ENCODE measurements around the gene PHAF1. TPM values are rescaled to one million over a fixed set of nuclear protein-coding genes. Genes with fewer than 3 reads are reported as not detected.

The PHAF1 gene
- total RNA-seq, 2 experiments from 2014 or later, result 7.8 to 8.4 TPM

DNA sequence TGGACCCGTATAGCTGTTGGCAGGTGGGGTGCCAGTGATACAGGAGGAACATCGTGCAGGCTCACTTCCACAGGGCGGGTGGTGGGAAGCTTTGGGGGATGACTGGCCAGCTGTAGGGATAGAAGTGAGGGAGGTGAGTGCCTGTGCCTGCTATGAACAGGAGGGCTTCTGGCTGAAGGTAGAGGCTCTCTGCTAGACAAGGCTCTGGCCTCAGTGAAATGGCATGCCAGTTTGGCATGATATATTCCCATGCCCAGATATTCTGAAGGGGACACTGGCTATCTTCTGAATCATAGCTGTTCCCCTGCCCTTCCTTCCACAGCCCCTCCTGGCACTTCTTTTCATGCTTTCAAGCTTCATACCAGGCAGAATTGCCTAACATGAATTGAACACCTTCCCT, 19.1 kb downstream of the PHAF1 start:
- intact Hi-C loops (cut with micrococcal nuclease), result no loop called here
- CTCF ChIA-PET, result interaction anchor here (0.6 to 1.1 kb wide), 3 partner anchors 27 to 177 kb away, joined by 3 to 6 read pairs (median 3); no protein-coding TSS in a partner anchor
- Mint-ChIP-seq H3K4me3 (no peak overlapping the region), H3K36me3 (ENCODE audit: low read depth) (peaks cover 34% of the 10 kb centered on the region), H3K27me3 (ENCODE audit: low read depth) (no peaks in the 10 kb centered on the region), H3K4me1 (ENCODE audit: low read depth) (no peaks in the 10 kb centered on the region), H3K9me3 (no peaks in the 10 kb centered on the region), H3K27ac (no peak overlapping the region)
- no peak for DNase-seq

DNA sequence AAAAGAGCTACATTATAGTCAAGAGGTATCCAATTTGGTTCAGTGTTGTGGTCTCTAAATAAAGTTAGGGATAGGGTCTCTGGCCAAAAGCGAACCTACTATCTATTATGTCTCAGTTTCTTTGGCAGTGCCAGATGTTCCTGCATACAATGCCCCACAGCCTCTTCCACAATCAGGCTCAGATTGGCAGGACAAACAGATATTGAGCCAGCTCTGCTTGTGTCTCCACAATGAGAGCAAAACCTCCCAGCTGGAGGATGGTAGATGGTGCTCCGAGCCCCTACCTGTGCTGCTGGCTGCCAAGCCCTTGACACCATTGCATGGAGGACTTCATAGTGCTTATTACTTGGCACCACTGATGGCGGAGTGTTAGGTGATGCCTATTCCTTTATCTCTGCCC, 19.7 kb downstream of the PHAF1 start:
- Mint-ChIP-seq H3K4me1 (ENCODE audit: low read depth) (no peaks in the 10 kb centered on the region), H3K4me3 (no peak overlapping the region), H3K27me3 (ENCODE audit: low read depth) (no peaks in the 10 kb centered on the region), H3K27ac (no peak overlapping the region), H3K36me3 (ENCODE audit: low read depth) (peaks cover 33% of the 10 kb centered on the region), H3K9me3 (no peaks in the 10 kb centered on the region)
- CTCF ChIA-PET, result interaction anchor here (0.6 to 1.6 kb wide), 3 partner anchors 25 to 177 kb away, joined by 3 to 4 read pairs (median 3); no protein-coding TSS in a partner anchor
- intact Hi-C loops (cut with micrococcal nuclease), result no loop called here
- no peak for DNase-seq

- Mint-ChIP-seq H3K27ac (no peak overlapping the region), H3K36me3 (ENCODE audit: low read depth) (peaks cover 46% of the 10 kb centered on the region), H3K9me3 (no peaks in the 10 kb centered on the region), H3K4me3 (no peak overlapping the region), H3K4me1 (ENCODE audit: low read depth) (no peaks in the 10 kb centered on the region), H3K27me3 (ENCODE audit: low read depth) (no peaks in the 10 kb centered on the region)
- DNase-seq, result no peak
- CTCF ChIA-PET, result interaction anchor here (0.6 to 2.3 kb wide), 4 partner anchors 18 to 114 kb away, joined by 3 to 11 read pairs (median 3); no protein-coding TSS in a partner anchor
- intact Hi-C loops (cut with micrococcal nuclease), result no loop called here
Observed at GRCh38 chr16:67137605-67138004, 27.9 kb downstream of the PHAF1 start.

DNA sequence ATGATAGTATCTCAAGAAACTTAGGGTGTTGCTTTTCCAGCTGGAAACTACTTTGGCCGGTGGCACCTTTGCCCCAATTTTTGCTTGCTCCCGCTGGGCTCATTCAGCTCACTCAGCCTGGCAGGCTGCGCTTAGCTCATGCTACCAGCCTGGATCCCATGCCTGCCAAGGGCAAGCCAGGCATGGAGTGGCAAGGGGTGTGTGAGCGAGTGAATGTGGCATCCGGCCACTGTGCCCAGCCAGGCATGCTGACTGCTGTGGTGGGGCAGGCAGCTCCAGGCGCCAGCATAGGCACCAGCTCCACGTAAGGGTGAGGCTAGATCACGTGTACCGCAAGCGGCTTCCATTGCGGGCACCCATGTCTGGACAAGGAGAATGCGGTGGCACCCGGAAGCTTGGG, 31.6 kb downstream of the PHAF1 start:
- Mint-ChIP-seq H3K36me3 (ENCODE audit: low read depth) (peaks cover 59% of the 10 kb centered on the region), H3K4me1 (ENCODE audit: low read depth) (no peaks in the 10 kb centered on the region), H3K27me3 (ENCODE audit: low read depth) (no peaks in the 10 kb centered on the region), H3K27ac (no peak overlapping the region), H3K9me3 (no peaks in the 10 kb centered on the region), H3K4me3 (no peak overlapping the region)
- CTCF ChIA-PET, result interaction anchor here (1.2 to 1.7 kb wide), 5 partner anchors 44 to 213 kb away, joined by 3 to 8 read pairs (median 3); partner anchors contain the start of gene CES3
- no peak for DNase-seq
- intact Hi-C loops (cut with micrococcal nuclease), result no loop called here

GRCh38 chr16:67142342-67142741, 32.6 kb downstream of the PHAF1 start:
- CTCF ChIA-PET, result interaction anchor here (1.2 kb wide), 2 partner anchors 89 to 182 kb away, joined by 3 read pairs; partner anchors contain the start of gene CES3
- intact Hi-C loops (cut with micrococcal nuclease), result no loop called here
- Mint-ChIP-seq H3K36me3 (ENCODE audit: low read depth) (peaks cover 64% of the 10 kb centered on the region), H3K4me1 (ENCODE audit: low read depth) (no peaks in the 10 kb centered on the region), H3K27ac (no peak overlapping the region), H3K27me3 (ENCODE audit: low read depth) (no peaks in the 10 kb centered on the region), H3K9me3 (no peaks in the 10 kb centered on the region), H3K4me3 (no peak overlapping the region)
- no peak for DNase-seq

DNA sequence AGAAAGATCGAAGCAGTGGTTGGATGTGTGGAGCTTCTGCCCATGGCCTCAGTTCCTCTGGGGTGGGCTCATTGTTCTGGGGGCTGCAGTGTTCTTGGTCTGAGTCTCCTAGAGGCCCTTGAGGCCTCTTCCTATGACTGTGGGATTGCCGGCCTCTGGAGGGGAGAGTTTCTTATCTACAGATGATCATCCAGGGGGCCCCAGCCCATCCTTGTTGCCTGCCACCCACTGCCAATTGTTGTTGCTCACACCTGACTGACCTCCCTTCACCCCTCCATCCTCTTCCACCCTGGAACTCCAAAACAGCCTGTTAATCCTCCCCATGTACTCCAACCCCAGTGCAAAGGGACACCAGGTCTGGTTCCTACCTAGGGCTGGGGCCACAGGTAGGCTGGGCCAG, 35.2 kb downstream of the PHAF1 start:
- no peaks in the 10 kb centered on the region for H3K9me3 Mint-ChIP-seq
- CTCF ChIA-PET, result no interaction called here

GRCh38 chr16:67145746-67146145, 36.0 kb downstream of the PHAF1 start:
- Mint-ChIP-seq H3K36me3 (ENCODE audit: low read depth) (peaks cover 63% of the 10 kb centered on the region), H3K9me3 (no peaks in the 10 kb centered on the region), H3K4me3 (no peak overlapping the region), H3K4me1 (ENCODE audit: low read depth) (no peaks in the 10 kb centered on the region), H3K27me3 (ENCODE audit: low read depth) (no peaks in the 10 kb centered on the region), H3K27ac (no peak overlapping the region)
- intact Hi-C loops (cut with micrococcal nuclease), result no loop called here
- CTCF ChIA-PET, result interaction anchor here (0.9 to 1.3 kb wide), 2 partner anchors 10 to 198 kb away, joined by 5 read pairs; no protein-coding TSS in a partner anchor
- DNase-seq, result no peak

More for the DNA sequence above, 35.2 kb downstream of the PHAF1 start:
- H3K4me3 Mint-ChIP-seq, result no peak overlapping the region
- intact Hi-C loops (cut with micrococcal nuclease), result no loop called here
- no peak overlapping the region for H3K27ac Mint-ChIP-seq
- DNase-seq, result no peak
- peaks cover 70% of the 10 kb centered on the region for H3K36me3 Mint-ChIP-seq (ENCODE audit: low read depth)
- H3K27me3 Mint-ChIP-seq (ENCODE audit: low read depth), result no peaks in the 10 kb centered on the region
- H3K4me1 Mint-ChIP-seq (ENCODE audit: low read depth), result no peaks in the 10 kb centered on the region

DNA sequence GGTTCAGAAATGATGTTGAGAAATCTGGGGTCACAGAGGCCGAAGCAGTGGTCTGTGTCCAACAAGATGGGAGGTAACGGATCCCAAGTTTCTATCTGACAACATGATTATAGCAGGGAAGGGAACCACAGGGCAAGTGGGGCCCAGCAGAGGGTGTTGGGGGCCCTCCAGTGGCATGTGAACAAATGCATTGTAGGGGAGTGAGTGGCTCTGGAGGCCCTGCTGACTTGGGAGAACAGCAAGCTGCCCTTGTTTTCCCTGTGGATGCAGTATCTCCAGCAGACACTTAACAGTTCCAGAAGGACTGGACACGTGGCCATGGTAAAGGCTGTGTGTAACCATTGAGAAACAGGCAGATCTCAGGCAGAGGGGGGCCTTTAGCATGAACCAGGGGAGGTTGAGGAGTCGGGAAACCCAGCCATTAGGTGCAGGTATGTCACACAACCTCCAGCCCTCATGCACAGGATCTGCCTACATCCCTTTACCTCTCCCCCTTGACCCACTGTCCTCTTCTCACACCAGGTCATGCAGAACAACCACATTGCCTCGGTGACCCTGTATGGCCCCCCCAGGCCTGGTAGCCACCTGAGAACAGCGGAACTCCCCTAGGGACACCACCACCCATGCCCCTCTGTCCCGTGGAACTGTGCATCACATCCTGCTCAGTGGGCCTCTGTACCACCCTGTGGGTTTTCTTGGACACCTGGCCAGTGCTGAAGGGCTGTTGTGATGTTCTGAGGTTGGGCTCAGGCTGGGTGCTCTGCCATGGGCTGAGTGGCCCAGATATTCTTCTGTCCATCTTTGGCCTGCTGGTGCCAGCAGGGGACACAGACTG, 37.0 kb downstream of the PHAF1 start:
- Mint-ChIP-seq H3K27me3 (ENCODE audit: low read depth) (peaks cover 2% of the 10 kb centered on the region), H3K9me3 (no peaks in the 10 kb centered on the region), H3K36me3 (ENCODE audit: low read depth) (peaks cover 55% of the 10 kb centered on the region), H3K27ac (no peak overlapping the region), H3K4me3 (no peak overlapping the region), H3K4me1 (ENCODE audit: low read depth) (peaks cover 5% of the 10 kb centered on the region)
- intact Hi-C loops (cut with micrococcal nuclease), result no loop called here
- CTCF ChIA-PET, result interaction anchor here (1.3 kb wide), 1 partner anchor 9 kb away, joined by 5 read pairs; no protein-coding TSS in a partner anchor
- DNase-seq, result no peak

GRCh38 chr16:67147437-67148140, 37.8 kb downstream of the PHAF1 start:
- CTCF ChIA-PET, result no interaction called here
- peaks cover 5% of the 10 kb centered on the region for H3K4me1 Mint-ChIP-seq (ENCODE audit: low read depth)
- no peak overlapping the region for H3K4me3 Mint-ChIP-seq
- DNase-seq, result no peak
- intact Hi-C loops (cut with micrococcal nuclease), result no loop called here
- peaks cover 3% of the 10 kb centered on the region for H3K27me3 Mint-ChIP-seq (ENCODE audit: low read depth)
- no peaks in the 10 kb centered on the region for H3K9me3 Mint-ChIP-seq
- H3K36me3 Mint-ChIP-seq (ENCODE audit: low read depth), result peaks cover 51% of the 10 kb centered on the region
- no peak overlapping the region for H3K27ac Mint-ChIP-seq

GRCh38 chr16:67148221-67148620, 38.5 kb downstream of the PHAF1 start:
- CTCF ChIA-PET, result no interaction called here
- H3K4me3 Mint-ChIP-seq, result no peak overlapping the region
- H3K4me1 Mint-ChIP-seq (ENCODE audit: low read depth), result peaks cover 8% of the 10 kb centered on the region
- no peak for DNase-seq
- peaks cover 6% of the 10 kb centered on the region for H3K27me3 Mint-ChIP-seq (ENCODE audit: low read depth)
- no peaks in the 10 kb centered on the region for H3K9me3 Mint-ChIP-seq
- intact Hi-C loops (cut with micrococcal nuclease), result no loop called here
- peaks cover 47% of the 10 kb centered on the region for H3K36me3 Mint-ChIP-seq (ENCODE audit: low read depth)
- H3K27ac Mint-ChIP-seq, result no peak overlapping the region

DNA sequence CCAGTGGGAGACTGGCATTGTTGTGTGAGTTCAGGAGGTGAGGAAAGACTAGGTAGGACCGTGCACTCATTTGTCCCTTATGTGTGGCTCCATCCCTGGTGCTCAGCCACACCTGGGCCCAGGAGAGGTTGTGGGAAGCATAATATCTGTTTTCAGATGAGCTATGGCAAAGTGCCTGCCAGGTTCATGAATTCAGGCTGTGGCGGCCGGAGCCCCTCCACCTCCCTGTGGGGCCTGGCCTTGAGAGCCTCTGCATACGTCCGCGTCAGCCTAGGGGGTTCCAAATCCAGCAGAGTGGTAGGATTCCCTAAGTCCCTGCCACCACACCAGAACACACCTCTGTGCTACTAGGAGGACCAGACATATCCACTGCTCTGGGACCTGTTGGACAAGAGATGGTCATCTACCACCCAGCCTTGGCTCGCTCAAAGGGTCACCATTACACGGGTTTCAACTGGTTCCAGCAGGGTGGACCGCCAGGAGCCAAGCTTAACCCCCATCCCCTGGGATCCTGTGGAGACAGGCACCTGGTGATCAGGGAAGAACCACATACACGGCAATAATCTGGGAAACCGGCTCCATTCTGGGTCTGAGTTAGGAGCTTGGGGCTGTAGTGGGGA, 39.0 kb downstream of the PHAF1 start:
- peaks cover 8% of the 10 kb centered on the region for H3K4me1 Mint-ChIP-seq (ENCODE audit: low read depth)
- no peaks in the 10 kb centered on the region for H3K9me3 Mint-ChIP-seq
- H3K27me3 Mint-ChIP-seq (ENCODE audit: low read depth), result peaks cover 6% of the 10 kb centered on the region
- no peak overlapping the region for H3K4me3 Mint-ChIP-seq
- H3K27ac Mint-ChIP-seq, result no peak overlapping the region
- intact Hi-C loops (cut with micrococcal nuclease), result no loop called here
- CTCF ChIA-PET, result interaction anchor here (1.1 kb wide), 1 partner anchor 131 kb away, joined by 3 read pairs; no protein-coding TSS in a partner anchor
- DNase-seq, result no peak
- H3K36me3 Mint-ChIP-seq (ENCODE audit: low read depth), result peaks cover 44% of the 10 kb centered on the region
